B cell (primary cell): ENCODE data around the gene TSPAN18. TPM values are rescaled to one million over a fixed set of nuclear protein-coding genes. Genes with fewer than 3 reads are reported as not detected.

Experiments used
- ATAC-seq: fragments of 200-7000 bp; cut with Tn5 transposase; one replicate; pipeline ENCODE4 v1.10.0; 2021; ENCODE audit warnings: low read depth, mild to moderate bottlenecking, moderate number of reproducible peaks, moderate library complexity
- CTCF ChIA-PET: fragments of 350-600 bp; sonication (Branson Sonifier 250); formaldehyde crosslinking; loops from one replicate; lab custom pipeline; 2021; ENCODE audit warnings: antibody characterized with exemption, inconsistent platforms; lab: Charles Lee
- POLR2A ChIA-PET: fragments of 350-600 bp; sonication (Branson Sonifier 250); formaldehyde crosslinking; loops from one replicate; lab custom pipeline; 2021; ENCODE audit warnings: antibody characterized with exemption; lab: Charles Lee
- DNase-seq: peaks from one replicate; pipeline ENCODE4 v3.0.0; 2013
- H2AFZ ChIP-seq: 2 replicates; pipeline ENCODE4 v1.6.1; 2012; ENCODE audit warnings: mild to moderate bottlenecking, low read depth, low read length; ENCODE audit not compliant: insufficient read depth, poor library complexity, severe bottlenecking
- H3K27ac ChIP-seq, 2 donors: 1 replicate in 1 of 2; 2 replicates in 1 of 2; pipeline ENCODE4 v1.5.1; 2012 to 2013; ENCODE audit warnings: low read length in 2 of 2, mild to moderate bottlenecking in 2 of 2, moderate library complexity in 1 of 2
- H3K27me3 ChIP-seq, 4 experiments: fragments of 200-600 bp in 1 of 4; sonication (generic) in 1 of 4; replicated peaks in 1 of 4; 1 replicate in 2 of 4; 2 replicates in 2 of 4; pipeline versions ENCODE4 v1.6.1 to v1.7.0; 2013 to 2016; ENCODE audit warnings: low read length in 3 of 4, mild to moderate bottlenecking in 2 of 4, mixed read lengths in 1 of 4, moderate library complexity in 1 of 4; ENCODE audit not compliant: insufficient read depth in 4 of 4, control insufficient read depth in 3 of 4; ENCODE audit errors: control extremely low read depth in 1 of 4
- H3K36me3 ChIP-seq, 2 experiments: replicated peaks in 1 of 2; 1 replicate in 1 of 2; 2 replicates in 1 of 2; pipeline versions ENCODE4 v1.6.1 to v1.7.1; 2013; ENCODE audit warnings: low read length in 1 of 2; ENCODE audit not compliant: insufficient read depth in 2 of 2, control insufficient read depth in 1 of 2; ENCODE audit errors: control extremely low read depth in 1 of 2, extremely low read depth in 1 of 2
- H3K4me1 ChIP-seq, 2 donors: fragments of 200-600 bp in 1 of 2; sonication (generic) in 1 of 2; 1 replicate in 1 of 2; 2 replicates in 1 of 2; pipeline versions ENCODE4 v1.5.1 to v1.6.1; 2013 to 2017; ENCODE audit warnings: low read length in 2 of 2; ENCODE audit not compliant: control insufficient read depth in 2 of 2, insufficient read depth in 2 of 2
- H3K4me2 ChIP-seq: replicated peaks from 2 replicates; pipeline ENCODE3; 2012; ENCODE audit warnings: mild to moderate bottlenecking, low read depth, low read length; ENCODE audit not compliant: poor library complexity, severe bottlenecking
- H3K4me3 ChIP-seq, 5 experiments: fragments of 200-600 bp in 1 of 5; sonication (generic) in 1 of 5; 1 replicate in 3 of 5; 2 replicates in 2 of 5; pipeline versions ENCODE4 v1.5.1 to v1.7.0; 2011 to 2016; ENCODE audit warnings: low read length in 4 of 5, mild to moderate bottlenecking in 4 of 5, low read depth in 2 of 5, control low read depth in 1 of 5, moderate library complexity in 1 of 5; ENCODE audit not compliant: insufficient read depth in 1 of 5; ENCODE audit errors: control extremely low read depth in 1 of 5, extremely low read depth in 1 of 5
- H3K79me2 ChIP-seq: fragments of 200-600 bp; sonication (generic); one replicate; pipeline ENCODE4 v1.6.0; 2016; ENCODE audit warnings: low read length; ENCODE audit not compliant: control insufficient read depth, insufficient read depth
- H3K9ac ChIP-seq: fragments of 200-600 bp; sonication (generic); 2 replicates; pipeline ENCODE4 v1.6.1; 2017; ENCODE audit warnings: mild to moderate bottlenecking, low read length, moderate library complexity
- H3K9me3 ChIP-seq, 3 donors: one replicate each; pipeline versions ENCODE4 v1.6.1 to v1.7.1; 2013; ENCODE audit warnings: low read length in 2 of 3; ENCODE audit not compliant: control insufficient read depth in 2 of 3, insufficient read depth in 1 of 3; ENCODE audit errors: control extremely low read depth in 1 of 3
- H4K20me1 ChIP-seq: 2 replicates; pipeline ENCODE4 v1.6.0; 2012; ENCODE audit warnings: mild to moderate bottlenecking, low read length; ENCODE audit not compliant: insufficient read depth, control insufficient read depth, poor library complexity, severe bottlenecking
- H3K27ac Mint-ChIP-seq: one replicate; pipeline ENCODE4 v1.8.0; 2021; ENCODE audit warnings: mixed read lengths
- H3K27me3 Mint-ChIP-seq: one replicate; pipeline ENCODE4 v1.8.0; 2021; ENCODE audit warnings: mixed read lengths
- H3K4me1 Mint-ChIP-seq: one replicate; pipeline ENCODE4 v1.8.0; 2021; ENCODE audit warnings: mixed read lengths
- H3K4me3 Mint-ChIP-seq: one replicate; pipeline ENCODE4 v1.8.0; 2021; ENCODE audit warnings: mixed read lengths
- H3K9me3 Mint-ChIP-seq: one replicate; pipeline ENCODE4 v1.8.0; 2022; ENCODE audit warnings: mixed read lengths; ENCODE audit not compliant: insufficient read depth
- EZH2 ChIP-seq: IDR thresholded peaks from 2 replicates; pipeline ENCODE4 v1.6.1; 2012; ENCODE audit warnings: borderline replicate concordance, low read depth, mild to moderate bottlenecking, moderate library complexity, low read length; ENCODE audit not compliant: insufficient read depth, poor library complexity, severe bottlenecking
- WGBS: methylation state at CpG from one replicate; pipeline ENCODE4 v1.1.5; 2013; ENCODE audit warnings: missing lambda C conversion rate; ENCODE audit not compliant: insufficient coverage; 5-methylcytosine and 5-hydroxymethylcytosine counted together
- intact Hi-C: fragments of 100-400 bp; cut with micrococcal nuclease; formaldehyde crosslinking; loops from one replicate; pipeline ENCODE4 v1.10.0; 2022
- polyA plus RNA-seq: library from polyadenylated mRNA; depleted of rRNA; stranded (reverse); fragments of >200 nt; gene quantifications from 2 replicates; pipeline ENCODE4 v1.2.3, GENCODE V29; 2012
- total RNA-seq, 2 donors: library from RNA; stranded (reverse); fragments of 120-200 nt in 1 of 2; gene quantifications; 1 replicate in 1 of 2; 2 replicates in 1 of 2; pipeline versions ENCODE4 v1.2.3 to v1.2.4, GENCODE V29; 2013 to 2022
- TF ChIP-seq, protein P1 (sequence below): fragments of 200-600 bp; IDR thresholded peaks from one replicate; pipeline ENCODE4 v1.8.0; 2022; ENCODE audit warnings: antibody characterized with exemption, mild to moderate bottlenecking

TSPAN18 gene
- total and polyA plus RNA-seq, 2 donors (not counting 1 experiment from before 2014, with no cell fraction given), result 0.75 to 2.0 TPM

DNA sequence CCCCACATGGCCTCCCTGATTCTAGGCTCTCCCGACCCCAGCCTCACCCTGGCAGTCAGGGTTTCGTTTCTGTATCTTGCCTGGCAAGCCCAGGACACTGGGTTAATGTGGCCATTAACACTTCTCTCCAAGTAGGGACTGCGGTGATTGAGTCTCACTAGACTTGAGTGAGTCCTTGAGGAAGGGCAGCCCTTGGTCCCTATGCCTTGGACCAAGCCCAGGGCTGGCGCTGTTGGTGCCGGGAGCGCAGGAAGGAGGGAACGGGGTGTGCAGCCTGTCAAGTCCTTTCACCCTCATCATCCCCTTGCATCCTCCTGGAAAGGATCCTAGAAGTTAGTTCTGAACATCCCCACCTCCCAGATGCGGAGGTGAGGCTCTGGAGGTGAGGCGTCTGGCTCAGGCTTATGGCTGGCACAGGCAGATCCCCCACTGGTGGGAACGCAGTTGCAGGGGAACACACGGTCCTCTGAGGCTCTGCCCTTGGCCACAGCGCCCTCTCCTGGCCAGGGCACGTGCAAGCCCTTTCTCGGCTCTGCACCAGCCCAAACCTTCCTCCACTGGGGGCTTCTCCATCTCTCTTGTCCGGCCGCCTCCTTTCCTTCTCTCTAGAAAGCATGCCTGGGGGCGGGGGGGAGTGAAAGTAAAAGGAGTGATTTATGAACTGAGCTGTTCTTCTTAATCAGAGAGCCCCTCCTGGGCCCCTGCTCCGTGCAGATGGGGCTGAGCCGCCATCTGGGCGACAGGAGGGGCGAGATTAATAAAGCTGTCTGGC lies 167.3 kb downstream of the TSPAN18 start:
- no peaks in the 10 kb centered on the region for H4K20me1 ChIP-seq
- H3K4me2 ChIP-seq, result no peak overlapping the region
- no peak overlapping the region for H2AFZ ChIP-seq
- intact Hi-C loops, result no loop called here
- ChIA-PET CTCF (interaction anchor here (0.6 kb wide), 1 partner anchor 258 kb away, joined by 3 read pairs; no protein-coding TSS in a partner anchor), POLR2A (no interaction called here)
- H3K79me2 ChIP-seq, result no peaks in the 10 kb centered on the region
- no peak overlapping the region for H3K9ac ChIP-seq
- no peak for TF ChIP-seq EZH2
- TF ChIP-seq, protein P1, sequence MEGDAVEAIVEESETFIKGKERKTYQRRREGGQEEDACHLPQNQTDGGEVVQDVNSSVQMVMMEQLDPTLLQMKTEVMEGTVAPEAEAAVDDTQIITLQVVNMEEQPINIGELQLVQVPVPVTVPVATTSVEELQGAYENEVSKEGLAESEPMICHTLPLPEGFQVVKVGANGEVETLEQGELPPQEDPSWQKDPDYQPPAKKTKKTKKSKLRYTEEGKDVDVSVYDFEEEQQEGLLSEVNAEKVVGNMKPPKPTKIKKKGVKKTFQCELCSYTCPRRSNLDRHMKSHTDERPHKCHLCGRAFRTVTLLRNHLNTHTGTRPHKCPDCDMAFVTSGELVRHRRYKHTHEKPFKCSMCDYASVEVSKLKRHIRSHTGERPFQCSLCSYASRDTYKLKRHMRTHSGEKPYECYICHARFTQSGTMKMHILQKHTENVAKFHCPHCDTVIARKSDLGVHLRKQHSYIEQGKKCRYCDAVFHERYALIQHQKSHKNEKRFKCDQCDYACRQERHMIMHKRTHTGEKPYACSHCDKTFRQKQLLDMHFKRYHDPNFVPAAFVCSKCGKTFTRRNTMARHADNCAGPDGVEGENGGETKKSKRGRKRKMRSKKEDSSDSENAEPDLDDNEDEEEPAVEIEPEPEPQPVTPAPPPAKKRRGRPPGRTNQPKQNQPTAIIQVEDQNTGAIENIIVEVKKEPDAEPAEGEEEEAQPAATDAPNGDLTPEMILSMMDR, result peak; percentile 39
- no peaks in the 10 kb centered on the region for H3K27me3 ChIP-seq
- Mint-ChIP-seq H3K4me1 (no peaks in the 10 kb centered on the region), H3K4me3 (no peak overlapping the region), H3K9me3 (no peaks in the 10 kb centered on the region), H3K27me3 (peaks cover 4% of the 10 kb centered on the region), H3K27ac (no peak overlapping the region)
- ATAC-seq (no peak), DNase-seq (peak; percentile 25)
- H3K27ac ChIP-seq, result no peak overlapping the region
- peaks cover 0 to 7% (median 5%) of the 10 kb centered on the region in 3 donors for H3K9me3 ChIP-seq
- H3K4me1 ChIP-seq, result no peaks in the 10 kb centered on the region
- no peaks in the 10 kb centered on the region for H3K36me3 ChIP-seq
- WGBS, result 48% methylated on average over 11 of the region's 21 CpGs
- H3K4me3 ChIP-seq, result no peak overlapping the region

DNA sequence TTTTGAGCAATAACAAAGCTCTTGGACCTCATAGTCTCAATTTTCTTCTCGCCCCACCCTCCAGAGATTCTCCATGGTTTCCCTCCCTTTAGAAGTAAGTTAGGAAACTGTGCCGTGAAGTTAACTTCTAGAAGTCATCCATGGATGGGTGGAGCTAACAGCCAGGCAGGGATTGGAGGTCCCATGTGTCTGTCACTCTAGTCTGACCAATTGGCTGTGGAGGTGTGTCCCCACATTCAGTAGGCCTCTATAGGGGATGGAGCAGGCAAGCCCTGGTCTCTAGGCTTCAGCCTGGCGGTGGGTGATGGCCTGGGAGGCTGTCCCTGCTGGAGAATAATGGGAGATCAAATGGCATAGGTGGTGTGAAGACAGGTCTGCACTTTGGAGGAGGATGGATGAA lies 173.2 kb downstream of the TSPAN18 start:
- Histone ChIP-seq H3K4me2 (no peak overlapping the region), H3K4me1 (no peaks in the 10 kb centered on the region), H3K9me3 (peaks cover 0 to 14% (median 5%) of the 10 kb centered on the region in 3 donors), H3K27ac (no peak overlapping the region), H3K79me2 (no peaks in the 10 kb centered on the region), H3K9ac (no peak overlapping the region), H3K36me3 (no peaks in the 10 kb centered on the region), H3K27me3 (no peaks in the 10 kb centered on the region), H4K20me1 (no peaks in the 10 kb centered on the region), H2AFZ (no peak overlapping the region), H3K4me3 (no peak overlapping the region)
- CTCF ChIA-PET, result interaction anchor here (1.3 kb wide), 1 partner anchor 123 kb away, joined by 3 read pairs; no protein-coding TSS in a partner anchor
- H3K27ac Mint-ChIP-seq, result no peak overlapping the region
- H3K27me3 Mint-ChIP-seq, result peaks cover 4% of the 10 kb centered on the region
- ATAC-seq, result no peak
- no peak for DNase-seq
- TF ChIP-seq EZH2, result no peak
- TF ChIP-seq, protein P1, result no peak
- no peaks in the 10 kb centered on the region for H3K4me1 Mint-ChIP-seq
- no peak overlapping the region for H3K4me3 Mint-ChIP-seq
- no peaks in the 10 kb centered on the region for H3K9me3 Mint-ChIP-seq
- intact Hi-C loops, result no loop called here
- POLR2A ChIA-PET, result no interaction called here
- WGBS, result 90% methylated on average over 2 of the region's 3 CpGs
